ENCODE data around the gene NGB.

The NGB gene

DNA sequence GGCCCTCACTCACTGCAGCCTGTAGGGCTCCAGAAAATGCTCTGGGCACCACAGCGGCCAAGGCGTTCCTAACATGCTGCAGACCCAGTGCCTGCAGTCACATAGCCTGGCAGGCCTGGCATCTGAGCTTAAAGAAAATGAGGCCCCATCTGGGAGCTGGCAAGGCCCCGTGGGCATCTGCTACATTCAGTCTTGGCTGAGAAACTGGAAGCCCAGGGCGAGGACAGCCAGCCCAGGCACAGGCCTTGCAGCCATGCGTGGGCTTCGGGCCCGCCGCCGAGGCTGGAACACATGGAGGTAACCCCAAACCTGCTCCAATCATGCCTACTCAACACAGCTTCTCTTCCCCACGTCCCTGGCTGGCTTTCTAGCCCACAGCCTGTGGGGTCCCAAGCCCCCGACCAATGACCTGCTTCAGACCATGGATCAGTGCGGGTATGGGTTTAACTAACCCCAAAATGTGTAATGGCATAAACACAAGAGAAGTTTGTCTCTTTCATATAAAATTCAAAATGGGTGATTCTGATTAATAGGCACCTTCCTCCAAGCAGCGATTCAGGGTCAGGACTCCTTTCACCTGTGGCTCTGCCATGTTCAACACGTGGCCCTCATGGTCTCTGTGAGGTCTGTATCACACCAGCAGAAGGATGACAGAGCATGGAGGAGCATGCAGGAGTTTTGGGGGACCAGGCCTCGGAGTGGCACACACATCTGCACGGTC, 6.4 kb downstream of the NGB start:
- no peak for DNase-seq (ENCODE audit: low read depth)

DNA sequence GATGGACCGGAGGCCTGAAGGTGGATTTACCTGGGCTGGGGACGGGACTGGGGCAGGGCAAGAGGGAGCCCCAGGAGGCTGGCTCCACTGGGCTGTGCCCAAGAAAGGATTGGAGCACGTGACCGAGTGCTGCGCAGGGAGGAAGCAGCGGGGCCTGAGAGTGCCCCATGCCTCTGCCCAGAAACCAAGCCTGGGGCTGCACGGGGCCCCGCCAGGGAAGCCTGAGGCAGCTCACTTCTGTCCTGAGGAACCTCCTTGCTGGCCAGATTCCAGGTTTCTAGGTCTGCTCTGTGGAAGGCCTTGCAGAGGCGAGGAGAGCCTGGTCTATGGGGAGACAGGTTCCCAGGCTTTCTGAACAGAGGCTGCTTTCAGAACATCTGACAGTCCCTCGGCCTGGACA, 10.4 kb downstream of the NGB start:
- DNase-seq (ENCODE audit: low read depth), result no peak

DNA sequence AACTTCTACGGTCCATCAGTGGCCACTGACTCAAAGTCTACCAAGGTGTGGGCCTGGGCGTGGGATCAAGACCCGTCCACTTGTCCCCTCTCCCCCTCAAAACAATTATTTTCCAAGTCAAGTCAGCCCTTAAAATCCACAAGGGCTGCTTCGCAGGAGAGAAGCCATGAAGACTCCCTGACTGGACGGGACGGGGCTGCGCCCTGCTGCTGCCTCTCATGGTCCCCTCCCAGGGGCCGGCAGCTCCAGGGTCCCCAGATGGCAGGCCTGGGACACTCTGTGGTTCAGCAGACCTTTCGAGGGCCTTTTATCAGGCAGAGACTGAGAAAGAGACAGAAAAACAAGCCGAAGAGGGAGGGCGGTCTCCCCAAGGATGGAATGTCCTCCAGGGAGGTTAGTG, 10.8 kb downstream of the NGB start:
- DNase-seq (ENCODE audit: low read depth), result no peak

DNA sequence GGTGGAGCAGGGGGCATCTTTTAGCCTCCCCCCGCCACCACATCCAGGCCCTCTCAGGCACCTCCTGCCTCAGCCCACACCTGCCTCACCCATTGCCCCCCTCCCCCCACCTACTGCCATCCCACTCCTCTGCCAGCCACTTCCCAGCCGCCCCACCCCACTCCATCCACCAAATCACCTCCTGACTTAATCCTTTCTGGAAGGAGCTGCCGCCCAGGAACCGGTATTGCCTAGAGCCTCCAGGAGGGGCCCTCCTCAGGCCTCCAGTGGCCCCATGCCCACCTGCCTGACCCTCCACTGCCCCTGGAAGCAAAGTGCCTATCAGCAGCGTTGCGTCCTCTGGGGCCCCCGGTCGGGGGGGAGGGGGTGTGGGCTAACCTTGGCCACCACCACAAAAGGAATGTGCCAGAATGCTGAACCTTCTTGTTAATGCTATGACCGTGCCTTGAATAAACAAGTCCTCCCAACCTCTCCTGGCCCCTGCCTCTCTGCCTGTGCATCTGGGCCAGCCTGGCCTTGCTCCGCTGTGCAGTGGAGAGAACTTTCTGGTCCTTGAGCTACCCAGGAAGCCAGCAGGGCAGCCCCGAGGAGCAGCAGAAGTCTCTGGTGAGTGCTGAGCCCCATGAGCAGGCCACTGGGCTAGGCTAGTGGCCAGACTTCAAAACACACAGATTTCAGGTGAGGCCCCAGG, 11.8 kb downstream of the NGB start:
- no peak for DNase-seq (ENCODE audit: low read depth)

DNA sequence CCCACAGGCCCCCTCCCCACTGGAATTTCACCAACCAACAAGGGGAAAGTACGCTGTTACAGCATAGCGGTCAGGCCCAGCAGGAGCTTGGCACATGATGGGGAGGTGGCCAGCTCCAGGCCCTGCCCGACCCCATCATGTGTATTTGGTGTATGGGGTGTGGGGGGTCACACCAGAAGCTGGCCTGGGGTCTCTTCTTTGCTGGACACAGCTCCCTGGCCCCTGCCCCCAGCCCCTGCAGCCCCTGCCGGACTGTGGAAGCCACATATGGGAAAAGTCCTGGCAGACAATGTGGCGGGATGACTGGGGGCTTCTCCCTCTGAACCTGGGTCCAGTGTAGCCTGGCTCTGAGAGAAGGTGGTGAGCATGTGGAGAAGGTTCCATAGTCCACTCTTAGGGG, 12.4 kb downstream of the NGB start:
- no peak for DNase-seq (ENCODE audit: low read depth)

DNA sequence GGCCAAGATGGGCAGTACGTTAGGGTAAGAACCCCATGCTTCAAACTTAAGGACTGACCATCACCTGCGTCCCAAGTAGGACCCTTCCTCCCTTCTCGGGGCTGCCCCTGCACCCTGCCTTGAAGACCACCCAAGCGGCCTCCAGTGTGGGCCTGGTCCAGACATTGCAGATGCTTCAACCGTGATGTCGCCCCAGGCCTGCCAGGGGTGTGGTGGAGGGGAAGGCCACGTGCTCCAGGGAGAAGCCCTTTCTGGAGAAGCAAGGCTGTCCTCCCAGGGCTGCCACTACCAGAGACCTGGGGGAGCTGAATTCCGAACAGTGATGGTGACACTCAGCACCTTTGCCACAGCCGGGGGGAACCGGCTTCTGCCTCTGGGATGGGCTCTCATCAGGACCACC, 13.3 kb downstream of the NGB start:
- DNase-seq (ENCODE audit: low read depth), result no peak

DNA sequence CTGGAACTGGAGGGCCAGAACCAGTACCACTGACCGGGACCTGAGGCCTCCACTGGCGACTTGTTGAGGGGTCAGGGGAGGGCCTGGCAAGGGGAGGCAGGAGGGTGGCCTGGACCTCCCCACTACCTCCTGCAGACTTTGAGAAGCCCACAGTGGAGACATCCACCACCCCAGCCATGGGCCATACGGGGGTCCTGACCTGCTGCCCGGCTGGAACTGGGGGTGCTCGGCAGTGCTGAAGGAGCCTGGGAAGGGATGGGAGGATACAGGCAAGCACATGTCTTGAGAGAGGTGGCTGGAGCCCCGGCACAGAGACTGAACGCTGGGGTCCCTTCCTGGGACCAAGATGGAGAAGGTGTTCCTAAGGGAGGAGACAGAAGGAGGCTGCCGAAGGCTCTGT, 14.3 kb downstream of the NGB start:
- no peak for DNase-seq (ENCODE audit: low read depth)

DNA sequence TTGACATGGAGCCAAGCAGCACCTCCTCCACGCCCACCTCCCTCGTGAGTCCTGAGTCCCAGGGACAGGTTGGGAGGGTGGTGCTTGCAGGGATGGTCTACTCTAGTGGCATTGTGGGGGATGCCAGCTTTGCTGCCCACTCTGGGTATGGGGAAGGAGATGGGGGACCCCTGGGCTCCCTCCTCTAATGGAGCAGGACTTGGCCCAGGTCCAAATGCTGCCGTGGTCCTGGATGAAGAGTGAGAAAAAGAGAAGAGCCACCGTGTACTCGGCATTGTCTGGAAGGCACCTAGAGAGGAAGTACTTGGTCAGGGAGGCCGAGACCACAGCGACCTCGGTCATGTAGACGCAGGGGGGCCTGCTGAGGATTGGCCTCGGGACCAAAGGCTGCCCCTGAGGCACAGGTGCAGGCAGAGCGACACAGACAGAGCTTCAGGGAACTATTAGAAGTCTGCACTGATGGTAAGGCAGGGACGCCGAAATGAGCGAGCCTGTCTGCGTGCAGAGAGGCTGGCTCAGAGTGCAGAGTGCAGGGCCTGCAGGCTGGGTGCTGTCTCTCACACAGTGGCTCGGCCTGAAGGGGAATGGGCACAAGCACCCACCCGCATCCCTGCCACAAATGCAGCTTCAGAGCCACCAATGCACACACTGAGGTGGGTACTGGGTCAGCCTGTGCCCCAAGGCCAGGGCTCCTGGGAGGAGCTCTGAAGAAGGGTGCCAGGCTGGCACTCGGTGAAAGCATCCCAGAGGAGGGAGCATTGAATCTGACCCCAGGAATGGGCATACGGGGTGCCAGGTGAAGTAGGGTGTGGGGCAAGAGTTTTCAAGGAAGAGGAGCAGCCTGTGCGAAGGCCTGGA, 17.4 kb downstream of the NGB start:
- no peak for DNase-seq (ENCODE audit: low read depth)

DNA sequence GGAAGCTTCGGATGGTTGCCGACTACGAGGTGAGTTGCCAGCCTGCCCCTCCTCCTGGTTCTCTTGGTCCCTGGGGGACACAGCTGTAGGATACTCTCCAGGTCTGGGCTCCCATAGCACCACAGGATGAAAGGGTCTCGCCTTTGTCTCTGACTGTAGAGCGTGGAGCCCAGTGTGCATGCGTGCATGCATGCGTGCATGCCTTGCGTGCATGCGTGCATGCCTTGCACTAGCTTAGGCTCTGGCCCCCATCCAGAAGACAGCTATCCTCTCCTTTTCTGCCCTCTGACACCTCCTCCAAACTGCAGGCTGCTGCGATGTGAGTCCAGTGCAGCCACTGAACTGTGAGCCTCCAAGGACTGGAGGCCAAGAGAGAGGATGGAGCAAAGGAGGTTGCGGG, 19.1 kb downstream of the NGB start:
- DNase-seq (ENCODE audit: low read depth), result no peak

DNA sequence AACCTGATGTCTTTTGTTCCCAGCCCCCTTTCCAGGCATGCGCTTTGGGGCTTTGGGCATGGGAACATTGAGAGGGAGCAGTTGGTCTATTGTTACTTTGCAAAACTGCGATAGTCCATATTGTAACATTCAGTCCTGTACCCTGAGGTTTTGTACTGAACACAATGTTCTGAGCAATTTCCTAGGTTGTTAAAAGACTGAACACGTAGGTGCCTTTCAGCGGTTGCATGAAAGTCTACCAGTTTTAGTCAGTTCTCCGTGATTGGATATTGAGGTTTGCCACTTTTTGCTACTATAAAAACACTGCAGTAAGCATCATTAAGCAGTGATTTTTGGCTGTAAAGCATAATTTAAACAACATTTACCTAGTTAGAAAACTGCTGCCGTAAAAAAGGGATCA, 20.1 kb downstream of the NGB start:
- DNase-seq (ENCODE audit: low read depth), result no peak

DNA sequence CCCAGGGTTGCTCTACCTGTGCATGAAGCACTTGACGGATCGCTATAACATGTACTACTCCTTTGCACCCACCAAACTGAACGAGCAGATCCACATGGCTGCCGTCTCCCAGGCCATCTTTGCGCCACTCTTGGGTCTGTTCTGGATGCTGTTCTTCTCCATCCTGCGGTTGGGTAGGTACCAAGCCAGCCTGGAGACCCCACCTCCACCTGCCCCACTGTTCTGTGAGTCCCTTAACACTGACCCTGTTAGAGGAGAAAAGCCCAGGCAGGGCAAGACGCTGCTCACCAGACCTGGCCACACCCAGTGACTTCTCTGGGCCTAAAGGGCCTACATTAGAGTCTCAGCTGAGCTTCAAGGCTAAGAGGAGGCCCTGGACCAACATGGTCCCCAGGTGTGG, 21.7 kb downstream of the NGB start:
- no peak for DNase-seq (ENCODE audit: low read depth)

DNA sequence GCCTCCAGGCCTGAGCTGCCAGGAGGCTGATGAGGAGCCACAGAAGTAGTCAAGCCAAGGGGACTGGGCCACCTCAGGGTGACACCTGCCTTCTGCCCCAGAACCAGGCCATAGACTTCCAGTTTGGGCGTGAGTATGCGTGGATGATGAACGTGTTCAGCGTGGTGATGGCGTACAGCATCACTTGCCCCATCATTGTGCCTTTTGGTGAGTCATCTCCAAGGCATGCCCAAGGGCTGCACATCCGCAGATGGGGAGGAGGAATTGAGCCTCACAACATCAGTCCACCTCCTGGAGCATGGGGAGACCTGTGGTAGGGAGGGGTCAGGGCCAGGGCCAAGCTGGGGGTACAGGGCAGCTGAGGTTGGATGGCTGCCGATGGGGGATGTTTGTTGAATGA, 22.3 kb downstream of the NGB start:
- DNase-seq (ENCODE audit: low read depth), result no peak

DNA sequence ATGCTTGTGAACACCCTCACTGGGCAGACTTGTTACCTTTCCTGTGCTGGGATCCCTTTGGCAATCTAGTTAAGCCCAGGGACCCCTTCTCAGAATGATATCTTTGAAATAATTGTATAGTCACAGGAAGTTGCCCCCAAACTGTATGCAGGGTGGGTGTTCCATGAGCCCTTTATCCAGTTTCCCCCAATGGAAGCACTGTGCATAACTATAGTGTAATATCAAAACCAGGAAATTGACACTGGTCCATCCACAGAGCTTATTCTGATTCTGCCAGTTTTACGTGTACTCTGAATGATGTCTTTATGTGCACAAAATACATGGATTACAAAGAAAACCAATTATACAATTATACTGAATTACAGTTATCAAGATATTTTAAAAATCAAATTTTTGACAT, 24.2 kb downstream of the NGB start:
- DNase-seq (ENCODE audit: low read depth), result no peak

DNA sequence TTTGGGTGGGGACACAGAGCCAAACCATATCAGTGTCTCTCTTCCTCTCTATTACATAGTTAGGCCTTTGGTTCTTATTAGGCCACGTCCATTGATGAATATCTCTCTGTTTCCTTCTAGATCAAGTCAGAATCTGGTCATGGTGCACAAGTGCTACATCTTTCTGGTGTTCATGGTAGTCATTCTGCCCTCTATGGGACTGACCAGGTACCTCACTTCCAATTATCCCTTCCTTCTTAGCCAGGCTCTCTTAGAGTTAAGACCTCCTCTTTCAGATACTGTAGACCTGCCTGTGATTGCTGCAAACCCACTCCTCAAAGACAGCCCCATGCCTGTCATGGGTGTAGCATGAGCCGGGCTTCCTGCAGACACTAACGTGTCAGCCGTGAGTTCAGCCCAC, 25.2 kb downstream of the NGB start:
- no peak for DNase-seq (ENCODE audit: low read depth)

DNA sequence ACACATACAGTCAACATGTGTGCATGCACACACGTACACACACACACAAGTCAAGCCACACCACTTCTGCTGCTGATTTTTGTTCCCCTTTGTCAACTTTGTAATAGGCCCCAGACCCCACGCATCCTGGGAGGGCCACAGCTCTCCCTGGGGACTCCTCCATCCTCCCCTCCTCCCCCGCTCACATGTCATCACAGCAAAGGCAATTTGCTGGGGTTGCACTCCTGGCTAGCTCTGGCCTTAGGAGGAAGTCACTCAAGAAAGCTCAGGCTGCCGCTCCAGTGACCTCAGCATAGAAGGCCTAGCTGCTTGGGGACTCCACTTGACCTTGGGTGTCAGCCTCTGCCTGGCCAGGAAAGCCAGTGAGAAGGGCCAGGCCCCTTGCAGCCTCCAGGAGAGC, 27.2 kb downstream of the NGB start:
- no peak for DNase-seq (ENCODE audit: low read depth)

DNA sequence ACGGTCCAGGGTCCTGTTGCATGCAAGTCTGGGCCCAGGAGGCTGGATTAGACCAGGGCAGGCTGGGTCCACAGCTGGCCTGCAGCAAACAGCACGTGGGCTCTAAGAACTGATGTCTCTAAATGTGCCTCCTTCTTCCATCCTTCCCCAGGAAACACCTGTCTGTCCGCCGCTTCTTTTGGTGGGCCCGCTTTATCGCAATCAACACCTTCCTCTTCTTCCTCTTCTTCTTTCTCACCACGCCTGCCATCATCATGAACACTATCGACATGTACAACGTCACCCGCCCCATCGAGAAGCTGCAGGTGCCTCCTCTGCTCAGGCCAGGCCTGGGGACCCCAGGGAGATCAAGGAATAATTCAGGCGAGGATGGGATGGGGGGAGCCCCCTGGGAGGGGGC, 28.3 kb downstream of the NGB start:
- DNase-seq (ENCODE audit: low read depth), result no peak

DNA sequence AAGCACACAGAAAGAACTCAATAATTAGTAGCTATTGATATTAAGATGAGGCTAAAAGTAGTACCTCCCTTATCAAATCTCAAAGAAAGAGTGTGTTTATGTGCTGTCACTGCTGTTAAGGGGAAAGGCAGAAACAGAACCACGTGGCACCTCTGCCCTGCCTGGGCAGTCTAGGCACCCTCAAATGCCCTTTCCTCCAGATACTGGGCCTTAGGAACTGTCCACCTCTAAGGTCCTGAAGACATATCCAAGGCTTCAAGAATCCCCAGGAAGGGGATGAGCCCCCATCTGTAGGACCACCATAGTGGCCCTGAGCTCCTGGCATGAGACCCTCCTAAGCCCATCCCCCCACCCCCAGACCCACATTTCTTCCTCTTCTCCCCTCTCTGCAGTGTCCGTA, 29.1 kb downstream of the NGB start:
- DNase-seq (ENCODE audit: low read depth), result no peak

DNA sequence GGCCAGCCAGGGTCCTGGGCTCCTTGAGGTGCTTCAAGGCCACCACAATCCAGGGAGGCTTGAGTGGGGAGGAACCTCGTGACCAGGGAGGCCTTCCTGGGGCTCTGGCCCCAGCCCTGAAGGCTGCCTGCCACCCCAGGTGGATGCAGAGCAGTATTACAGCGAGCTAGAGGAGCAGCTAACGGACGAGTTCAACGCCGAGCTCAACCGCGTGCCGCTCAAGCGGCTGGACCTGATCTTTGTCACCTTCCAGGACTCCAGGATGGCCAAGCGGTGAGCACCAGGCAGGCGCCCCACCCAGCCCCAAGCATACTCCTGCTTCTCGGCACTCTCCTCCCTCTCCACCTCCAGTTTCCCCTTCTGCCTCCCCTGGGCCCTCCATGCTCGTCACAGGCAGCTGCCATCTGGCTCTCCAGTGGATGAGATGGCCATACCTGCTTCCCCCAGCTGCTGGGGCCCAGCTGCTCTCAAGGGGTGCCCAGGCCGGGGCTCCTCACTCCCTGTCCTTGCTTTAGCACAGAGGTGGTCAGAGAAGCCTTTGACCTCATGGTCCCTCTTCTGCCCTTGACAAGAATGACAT, 30.6 kb downstream of the NGB start:
- DNase-seq (ENCODE audit: low read depth), result no peak

DNA sequence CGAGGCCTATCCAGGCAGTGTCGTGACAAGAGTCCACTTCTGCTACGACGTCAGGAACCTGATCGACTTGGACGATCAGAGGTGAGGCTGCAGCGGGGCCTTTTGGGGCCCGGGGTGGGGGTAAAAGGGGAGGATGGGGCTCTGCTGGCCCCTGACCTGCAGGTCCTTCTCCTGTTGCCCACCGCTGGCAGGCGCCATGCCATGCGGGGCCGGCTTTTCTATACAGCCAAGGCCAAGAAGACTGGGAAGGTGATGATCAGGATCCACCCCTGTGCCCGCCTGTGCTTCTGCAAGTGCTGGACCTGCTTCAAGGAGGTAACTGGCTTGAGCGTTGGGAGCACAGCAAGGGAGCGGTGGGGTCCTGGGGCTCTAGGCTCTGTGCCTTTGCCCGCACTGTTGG, 31.6 kb downstream of the NGB start:
- no peak for DNase-seq (ENCODE audit: low read depth)

DNA sequence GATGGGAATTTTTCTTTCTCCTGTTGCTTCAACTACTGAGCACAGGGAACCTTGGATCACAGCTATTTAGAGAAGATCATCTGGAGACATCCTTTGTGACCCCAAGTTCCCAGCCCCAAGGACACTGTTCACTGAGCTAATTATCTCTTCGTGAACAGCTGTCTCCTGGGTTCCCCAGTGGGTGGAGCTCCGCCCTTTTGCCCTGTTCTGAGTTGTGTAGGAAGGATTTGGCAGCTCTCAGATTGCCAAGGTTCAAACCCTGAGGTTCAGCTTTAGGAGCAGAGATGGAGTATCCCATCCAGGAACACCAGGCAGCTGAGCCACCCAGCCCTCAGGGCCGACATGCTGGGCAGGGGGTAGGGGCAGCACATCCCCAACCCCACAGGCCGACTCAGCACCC, 32.0 kb downstream of the NGB start:
- no peak for DNase-seq (ENCODE audit: low read depth)

DNA sequence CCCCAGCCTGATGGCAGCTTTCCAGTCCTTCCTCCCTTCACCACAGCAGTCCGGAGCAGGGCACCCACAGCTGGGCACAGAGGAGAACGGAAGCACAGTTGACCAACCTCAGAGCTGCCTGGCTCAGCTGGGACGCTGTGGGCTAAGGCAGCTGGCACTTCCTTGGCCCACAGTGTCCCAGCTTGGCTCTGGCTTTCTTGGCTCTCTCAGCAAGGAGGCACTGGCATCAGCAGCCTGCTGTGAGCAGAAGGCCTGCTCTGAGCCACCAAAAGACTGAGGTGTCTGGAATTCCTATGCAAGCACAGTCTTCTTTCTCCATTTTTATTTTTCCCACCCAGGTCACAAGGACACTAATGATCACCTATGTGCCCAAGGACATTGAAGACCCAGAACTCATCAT, 32.6 kb downstream of the NGB start:
- DNase-seq (ENCODE audit: low read depth), result no peak

DNA sequence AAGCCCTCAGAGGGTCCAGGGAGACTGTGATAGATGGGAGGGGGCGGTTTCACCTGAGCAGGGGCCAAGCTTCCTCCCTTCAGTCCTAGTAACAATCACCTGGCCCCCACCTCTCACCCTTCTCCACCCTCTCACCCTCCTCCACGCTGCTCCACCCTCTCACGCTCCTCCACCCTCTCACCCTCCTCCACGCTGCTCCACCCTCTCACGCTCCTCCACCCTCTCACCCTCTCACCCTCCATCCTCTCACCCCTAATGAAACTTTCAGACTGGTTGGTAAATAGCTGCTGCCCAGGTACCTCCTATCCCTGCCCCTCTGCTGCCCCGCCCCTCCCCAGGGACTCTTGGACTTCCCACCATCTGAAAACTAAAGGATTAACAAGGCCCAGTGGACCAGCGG, 34.2 kb downstream of the NGB start:
- DNase-seq (ENCODE audit: low read depth), result no peak

DNA sequence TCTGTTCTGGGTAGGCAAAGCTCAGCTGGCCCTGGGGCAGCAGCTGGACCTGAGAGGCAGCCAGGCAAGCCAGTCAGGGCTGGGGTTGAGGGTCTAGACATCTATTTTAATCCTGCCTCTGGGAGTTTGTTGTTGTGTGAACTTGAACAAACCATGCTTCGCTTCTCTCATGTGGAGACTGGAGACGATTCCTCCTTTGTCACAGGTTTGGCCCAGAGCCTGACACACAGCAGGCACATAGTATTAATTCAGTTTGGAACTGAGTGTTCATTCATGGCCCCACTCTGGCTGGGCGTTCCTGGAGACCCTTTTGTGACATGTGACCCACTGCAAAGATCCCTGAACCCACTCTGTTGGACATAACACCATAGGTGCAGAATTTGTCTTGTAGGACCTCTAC, 39.3 kb downstream of the NGB start:
- no peak for DNase-seq (ENCODE audit: low read depth)
